IMR-90 (cell line): ENCODE data around the gene CPO. TPM values are rescaled to one million over a fixed set of nuclear protein-coding genes. Genes with fewer than 3 reads are reported as not detected.

Experiments used
- ATAC-seq: fragments of 200-7000 bp; cut with Tn5 transposase; 2 replicates; pipeline ENCODE4 v1.9.1; 2020; ENCODE audit warnings: low read depth, mild to moderate bottlenecking, moderate library complexity
- BruUV-seq: library from RNA; stranded (reverse); fragments of 400-500 nt; replicated peaks from 2 replicates; lab custom pipeline; 2021; lab: Mats Ljungman, UMichigan
- CTCF ChIA-PET: fragments of 300-600 bp; formaldehyde crosslinking; extraction: SDS; loops from one replicate; lab custom pipeline; 2021; ENCODE audit warnings: antibody characterized with exemption; lab: Yijun Ruan, JAX
- POLR2A ChIA-PET: fragments of 300-600 bp; sonication (Branson Sonifier 250); formaldehyde crosslinking; loops from one replicate; lab custom pipeline; 2022; ENCODE audit warnings: antibody characterized with exemption; ENCODE audit not compliant: unreplicated experiment; lab: Charles Lee
- DNase-seq: peaks from one replicate; pipeline ENCODE4 v3.0.0; 2013
- H2AFZ ChIP-seq: replicated peaks from 2 replicates; pipeline ENCODE3; 2013; ENCODE audit warnings: low read length, mild to moderate bottlenecking; ENCODE audit not compliant: poor library complexity
- H2AK5ac ChIP-seq: 2 replicates; pipeline ENCODE4 v1.6.1; 2013; ENCODE audit warnings: low read depth, low read length, inconsistent platforms
- H2AK9ac ChIP-seq: replicated peaks from 2 replicates; pipeline ENCODE3; 2013; ENCODE audit warnings: mild to moderate bottlenecking, low read depth, low read length, moderate library complexity; ENCODE audit not compliant: poor library complexity
- H2BK120ac ChIP-seq: 2 replicates; pipeline ENCODE4 v1.6.1; 2013; ENCODE audit warnings: low read depth, low read length, inconsistent platforms
- H2BK15ac ChIP-seq: 3 replicates; pipeline ENCODE4 v1.6.1; 2013; ENCODE audit warnings: low read depth, low read length, inconsistent platforms
- H2BK20ac ChIP-seq: 2 replicates; pipeline ENCODE4 v1.6.1; 2013; ENCODE audit warnings: low read depth, mild to moderate bottlenecking, inconsistent platforms, low read length, moderate library complexity
- H2BK5ac ChIP-seq: 2 replicates; pipeline ENCODE4 v1.6.1; 2013; ENCODE audit warnings: mild to moderate bottlenecking, low read depth, low read length, inconsistent platforms; ENCODE audit not compliant: poor library complexity, severe bottlenecking
- H3K14ac ChIP-seq: replicated peaks from 2 replicates; pipeline ENCODE4 v1.6.1; 2013; ENCODE audit warnings: low read depth, low read length, inconsistent platforms
- H3K18ac ChIP-seq: 2 replicates; pipeline ENCODE4 v1.6.1; 2013; ENCODE audit warnings: low read depth, low read length, control low read depth
- H3K23ac ChIP-seq: 2 replicates; pipeline ENCODE4 v1.6.1; 2013; ENCODE audit warnings: low read depth, low read length, inconsistent platforms
- H3K27ac ChIP-seq: 2 replicates; pipeline ENCODE4 v1.5.1; 2013; ENCODE audit warnings: mild to moderate bottlenecking, control low read depth, low read length; ENCODE audit not compliant: insufficient read depth
- H3K27me3 ChIP-seq: 2 replicates; pipeline ENCODE4 v1.6.1; 2013; ENCODE audit warnings: low read length; ENCODE audit not compliant: control insufficient read depth, insufficient read depth
- H3K36me3 ChIP-seq: 2 replicates; pipeline ENCODE4 v1.6.1; 2013; ENCODE audit warnings: low read length, mixed read lengths; ENCODE audit not compliant: control insufficient read depth, insufficient read depth
- H3K4ac ChIP-seq: 2 replicates; pipeline ENCODE4 v1.6.1; 2013; ENCODE audit warnings: low read depth, low read length, inconsistent platforms
- H3K4me1 ChIP-seq: 2 replicates; pipeline ENCODE4 v1.6.1; 2013; ENCODE audit warnings: low read length, mixed read lengths; ENCODE audit not compliant: control insufficient read depth, insufficient read depth
- H3K4me2 ChIP-seq: 2 replicates; pipeline ENCODE4 v1.6.1; 2013; ENCODE audit warnings: low read depth, mild to moderate bottlenecking, control low read depth, low read length, moderate library complexity
- H3K4me3 ChIP-seq: 2 replicates; pipeline ENCODE4 v1.5.1; 2013; ENCODE audit warnings: low read depth, mild to moderate bottlenecking, control low read depth, low read length, moderate library complexity; ENCODE audit not compliant: insufficient read depth
- H3K56ac ChIP-seq: 2 replicates; pipeline ENCODE4 v1.6.1; 2013; ENCODE audit warnings: low read length, inconsistent platforms; ENCODE audit not compliant: insufficient read depth; ENCODE audit errors: extremely low read depth
- H3K79me1 ChIP-seq, 2 experiments: 2 replicates each; pipeline ENCODE4 v1.6.1; 2013; ENCODE audit warnings: low read length in 2 of 2, inconsistent platforms in 1 of 2, low read depth in 1 of 2
- H3K9ac ChIP-seq: 2 replicates; pipeline ENCODE4 v1.6.1; 2013; ENCODE audit warnings: low read depth, low read length, control low read depth
- H3K9me1 ChIP-seq: 2 replicates; pipeline ENCODE4 v1.6.1; 2013; ENCODE audit warnings: low read length, inconsistent platforms; ENCODE audit not compliant: insufficient read depth
- H3K9me3 ChIP-seq: 2 replicates; pipeline ENCODE4 v1.6.1; 2013; ENCODE audit warnings: low read length; ENCODE audit not compliant: control insufficient read depth, insufficient read depth
- H4K20me1 ChIP-seq: 2 replicates; pipeline ENCODE4 v1.6.1; 2013; ENCODE audit warnings: low read length, inconsistent platforms; ENCODE audit not compliant: insufficient read depth
- H4K5ac ChIP-seq: 2 replicates; pipeline ENCODE4 v1.6.1; 2013; ENCODE audit warnings: mild to moderate bottlenecking, low read depth, low read length, control low read depth
- H4K8ac ChIP-seq, 2 experiments: 2 replicates each; pipeline ENCODE4 v1.6.1; 2013; ENCODE audit warnings: low read depth in 2 of 2, low read length in 2 of 2, control low read depth in 1 of 2, inconsistent platforms in 1 of 2
- H4K91ac ChIP-seq: 2 replicates; pipeline ENCODE4 v1.6.1; 2013; ENCODE audit warnings: low read depth, low read length, inconsistent platforms; ENCODE audit not compliant: insufficient read depth
- POLR2A ChIP-seq: IDR thresholded peaks from 2 replicates; pipeline ENCODE4 v1.6.1; 2012; ENCODE audit warnings: mild to moderate bottlenecking, low read depth, low read length
- RCOR1 ChIP-seq: IDR thresholded peaks from 2 replicates; pipeline ENCODE4 v1.6.1; 2012; ENCODE audit warnings: mild to moderate bottlenecking, low read length, improper control_type of control experiment; ENCODE audit not compliant: insufficient replicate concordance
- RFX5 ChIP-seq: IDR thresholded peaks from 2 replicates; pipeline ENCODE4 v1.8.0; 2012; ENCODE audit warnings: low read depth, mild to moderate bottlenecking, low read length, moderate library complexity
- WGBS, 2 experiments: methylation state at CpG; one replicate each; pipeline versions ENCODE4 v1.1.5 to v1.1.7; 2013; ENCODE audit warnings: missing lambda C conversion rate in 2 of 2; ENCODE audit not compliant: insufficient read length in 1 of 2; ENCODE audit errors: extremely low coverage in 2 of 2; 5-methylcytosine and 5-hydroxymethylcytosine counted together
- dilution Hi-C: fragments of 300-500 bp; cut with HindIII; formaldehyde crosslinking; loops from one replicate; pipeline ENCODE4 v1.14.3; 2018; ENCODE audit warnings: low sequenced_read_pairs; ENCODE audit not compliant: unreplicated experiment
- in situ Hi-C: fragments of 300-500 bp; cut with MboI; formaldehyde crosslinking; loops from 3 replicates; pipeline ENCODE4 v1.14.3; 2019; ENCODE audit warnings: low sequenced_read_pairs, inconsistent platforms, mixed read lengths
- intact Hi-C: fragments of 100-400 bp; cut with micrococcal nuclease; formaldehyde crosslinking; loops from 2 replicates; pipeline ENCODE4 v1.10.0; 2022
- polyA plus RNA-seq, 3 experiments: library from polyadenylated mRNA; depleted of rRNA; stranded (reverse); fragments of >200 nt; gene quantifications; 2 replicates each; pipeline ENCODE4 v1.2.3, GENCODE V29; 2012; ENCODE audit warnings: low replicate concordance in 1 of 3
- total RNA-seq: library from RNA; depleted of rRNA; stranded (reverse); fragments of >200 nt; gene quantifications from 2 replicates; pipeline ENCODE4 v1.2.3, GENCODE V29; 2012
- TF ChIP-seq, protein P1 (sequence below): fragments of 150-350 bp; IDR thresholded peaks from 2 replicates; pipeline ENCODE4 v1.6.1; 2017; ENCODE audit warnings: mild to moderate bottlenecking, antibody characterized with exemption, low read length, low read depth

CPO gene
- total and polyA plus RNA-seq, 2 of the 4 experiments (the other 2 are of a cell fraction) = not detected

DNA sequence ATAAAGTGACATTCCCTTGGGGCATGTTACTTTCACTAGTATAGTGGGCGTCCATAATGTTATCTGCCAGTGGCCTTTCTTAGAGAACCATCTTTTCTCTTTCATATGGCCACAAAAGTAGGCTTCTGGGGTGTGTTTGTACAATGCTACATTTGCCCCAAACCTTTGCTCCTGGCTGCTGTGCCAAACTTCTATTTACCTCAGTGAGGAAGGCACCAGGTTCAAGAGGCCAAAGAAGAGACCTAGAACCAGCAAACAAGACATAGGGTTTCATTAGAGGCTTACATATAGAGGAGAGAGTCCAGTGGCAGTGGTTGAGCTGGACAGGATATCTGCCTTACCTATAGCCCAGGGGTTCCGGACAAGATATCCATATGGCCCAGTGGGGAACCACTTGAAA is 48.5 kb downstream of the CPO start:
- no peak overlapping the region for H3K9ac ChIP-seq
- intact Hi-C loops (loop anchor here (10.0 kb wide), 3 partner anchors 87 to 1087 kb away; no protein-coding TSS in a partner anchor), dilution Hi-C loops (no loop called here), in situ Hi-C loops (loop anchor here (10.0 kb wide), 2 partner anchors 177 to 747 kb away; partner anchors contain the start of gene KLF7)
- H3K36me3 ChIP-seq = no peaks in the 10 kb centered on the region
- no peak overlapping the region for H3K56ac ChIP-seq
- no peak overlapping the region for H3K23ac ChIP-seq
- H3K4ac ChIP-seq = no peak overlapping the region
- no peak overlapping the region for H3K14ac ChIP-seq
- ATAC-seq (no peak), DNase-seq (no peak)
- H2AFZ ChIP-seq = no peak overlapping the region
- H2AK5ac ChIP-seq = no peak overlapping the region
- H2BK20ac ChIP-seq = no peak overlapping the region
- no peaks in the 10 kb centered on the region for H3K9me3 ChIP-seq
- no peak overlapping the region for H4K8ac ChIP-seq
- H3K27ac ChIP-seq = no peak overlapping the region
- H4K20me1 ChIP-seq = no peaks in the 10 kb centered on the region
- H3K79me1 ChIP-seq = no peaks in the 10 kb centered on the region
- CTCF ChIA-PET = interaction anchor here (0.6 kb wide), 1 partner anchor 750 kb away, joined by 4 read pairs; no protein-coding TSS in a partner anchor
- no peak overlapping the region for H3K4me2 ChIP-seq
- POLR2A ChIA-PET = no interaction called here
- H3K4me3 ChIP-seq = no peak overlapping the region
- H3K18ac ChIP-seq = no peak overlapping the region
- no peaks in the 10 kb centered on the region for H3K9me1 ChIP-seq
- H4K91ac ChIP-seq = no peak overlapping the region
- TF ChIP-seq RCOR1 (no peak), POLR2A (no peak), RFX5 (no peak)
- TF ChIP-seq, protein P1, sequence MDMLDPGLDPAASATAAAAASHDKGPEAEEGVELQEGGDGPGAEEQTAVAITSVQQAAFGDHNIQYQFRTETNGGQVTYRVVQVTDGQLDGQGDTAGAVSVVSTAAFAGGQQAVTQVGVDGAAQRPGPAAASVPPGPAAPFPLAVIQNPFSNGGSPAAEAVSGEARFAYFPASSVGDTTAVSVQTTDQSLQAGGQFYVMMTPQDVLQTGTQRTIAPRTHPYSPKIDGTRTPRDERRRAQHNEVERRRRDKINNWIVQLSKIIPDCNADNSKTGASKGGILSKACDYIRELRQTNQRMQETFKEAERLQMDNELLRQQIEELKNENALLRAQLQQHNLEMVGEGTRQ = no peak
- H2AK9ac ChIP-seq = no peak overlapping the region
- no CpG with 5 or more reads among the region's 2 CpGs for whole genome bisulfite sequencing, 2 experiments
- H4K5ac ChIP-seq = no peak overlapping the region
- no peak overlapping the region for H2BK5ac ChIP-seq
- no TSS peak for BruUV-seq
- no peak overlapping the region for H2BK15ac ChIP-seq
- no peak overlapping the region for H2BK120ac ChIP-seq
- peaks cover 10% of the 10 kb centered on the region for H3K4me1 ChIP-seq
- no peaks in the 10 kb centered on the region for H3K27me3 ChIP-seq
